ENCODE data around the gene OR4D2.

Gene OR4D2

DNA sequence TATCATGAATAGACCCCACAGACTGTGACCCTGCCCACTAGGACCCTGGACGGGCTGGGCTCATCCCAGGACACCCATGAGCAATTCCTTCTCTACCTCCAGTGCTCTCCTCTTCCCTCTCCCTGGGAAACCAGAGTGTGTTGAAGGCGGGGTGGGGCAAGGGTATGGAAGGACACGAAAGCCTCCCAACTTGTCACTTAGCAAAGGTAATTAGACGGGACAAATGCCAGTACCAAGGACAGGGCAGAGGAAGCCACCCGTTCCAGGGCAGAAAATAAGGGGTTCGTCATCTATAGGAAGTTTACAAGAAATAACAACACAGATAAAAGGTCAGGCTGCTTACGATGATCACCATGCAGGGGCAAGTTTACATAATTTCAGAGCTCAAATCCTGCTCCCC lies 20.9 kb downstream of the OR4D2 start:
- Mint-ChIP-seq H3K4me3 (no peak overlapping the region), H3K27ac (no peak overlapping the region), H3K36me3 (no peaks in the 10 kb centered on the region), H3K4me1 (peaks cover 14% of the 10 kb centered on the region), H3K9me3 (no peaks in the 10 kb centered on the region), H3K27me3 (peaks cover 50% of the 10 kb centered on the region)
- ATAC-seq: no peak

DNA sequence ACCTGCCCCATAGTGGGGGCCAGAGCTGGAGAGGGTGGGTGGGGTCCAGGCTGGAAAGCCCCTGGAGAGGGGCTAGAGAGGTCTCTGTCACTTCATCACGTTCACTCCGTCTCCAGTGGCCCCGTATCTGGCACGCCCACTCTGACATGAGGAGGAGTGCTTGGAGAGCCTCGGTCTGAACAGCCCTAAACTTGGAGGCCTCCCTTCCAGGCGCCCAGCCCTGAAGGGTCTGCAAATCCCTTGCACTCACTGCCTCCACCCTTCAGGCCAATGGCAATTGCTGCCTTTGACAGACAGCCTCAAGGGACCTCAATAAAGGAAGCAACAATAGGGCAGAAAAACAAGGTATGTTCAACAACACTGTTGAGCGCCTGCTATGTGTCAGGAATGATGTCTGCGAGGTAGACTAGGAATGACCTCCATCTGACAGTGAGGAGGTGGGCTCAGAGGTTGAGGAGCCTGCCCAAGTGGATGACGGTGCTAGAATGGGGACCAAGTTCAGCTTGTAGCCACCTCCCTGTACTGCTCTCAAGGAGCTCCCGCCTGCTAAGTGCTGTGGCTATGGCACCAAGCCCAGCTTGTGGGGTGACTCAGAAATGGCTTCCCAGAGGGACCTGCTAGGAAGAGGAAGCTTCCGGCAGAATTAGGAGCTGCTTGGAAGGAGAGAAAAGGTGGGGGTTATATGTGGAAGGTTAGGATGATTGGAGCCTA lies 22.8 kb downstream of the OR4D2 start:
- Mint-ChIP-seq H3K27me3 (peaks cover 64% of the 10 kb centered on the region), H3K36me3 (no peaks in the 10 kb centered on the region), H3K9me3 (no peaks in the 10 kb centered on the region), H3K4me3 (no peak overlapping the region), H3K4me1 (peaks cover 14% of the 10 kb centered on the region), H3K27ac (no peak overlapping the region)
- ATAC-seq: no peak

DNA sequence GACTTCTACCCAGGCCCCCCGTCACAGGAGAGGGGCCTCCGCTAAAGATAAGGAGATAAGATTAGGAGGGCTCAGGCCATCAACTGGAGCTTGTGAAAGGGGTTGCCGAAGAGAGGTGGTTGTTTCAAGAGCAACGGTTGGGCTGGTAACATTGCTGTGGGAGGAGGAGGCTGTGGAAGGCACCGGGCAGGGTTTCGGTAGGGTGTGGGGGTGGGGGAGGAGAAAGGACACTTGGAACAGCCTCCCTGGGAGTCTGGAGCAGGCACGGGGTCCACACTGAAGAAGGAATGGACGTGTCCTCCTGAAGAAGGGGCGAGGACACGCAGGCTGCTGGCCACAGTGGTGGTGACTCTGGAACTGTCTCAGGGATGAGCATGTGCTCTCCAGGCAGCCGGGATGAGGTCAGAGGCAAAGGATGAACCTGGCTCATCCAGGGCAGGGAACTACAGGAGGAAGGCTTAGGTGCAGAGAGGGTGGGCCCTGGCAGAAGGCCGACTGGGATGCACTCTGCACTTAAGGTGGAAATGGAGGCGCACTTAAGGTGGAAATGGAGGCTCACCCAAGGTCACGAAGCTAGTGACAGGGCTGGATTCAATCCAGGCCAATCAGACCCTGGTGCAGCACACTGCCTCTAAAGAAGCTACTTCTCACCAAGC lies 24.6 kb downstream of the OR4D2 start:
- no peaks in the 10 kb centered on the region for H3K36me3 Mint-ChIP-seq
- H3K27me3 Mint-ChIP-seq: peaks cover 73% of the 10 kb centered on the region
- no peak overlapping the region for H3K27ac Mint-ChIP-seq

DNA sequence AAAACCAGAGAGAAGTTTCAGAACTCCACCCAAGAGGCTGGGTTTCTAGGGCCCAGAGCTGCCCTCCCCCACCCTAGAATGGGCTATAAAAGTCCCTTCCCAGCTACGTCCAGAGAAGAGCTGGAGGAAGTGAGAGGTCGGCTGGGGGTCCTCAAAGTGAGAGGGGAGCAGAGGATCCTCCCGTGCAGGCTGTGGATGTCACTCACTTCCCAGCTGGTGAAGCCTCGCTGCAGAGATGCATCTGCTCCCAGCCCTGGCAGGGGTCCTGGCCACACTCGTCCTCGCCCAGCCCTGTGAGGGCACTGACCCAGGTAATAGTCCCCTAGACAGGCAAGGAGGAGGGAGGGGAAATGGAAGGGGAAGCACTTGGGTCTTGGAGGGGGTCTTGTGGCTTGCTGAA lies 25.8 kb downstream of the OR4D2 start, which contains the start of gene EPX:
Gene EPX, plus strand, starts transcription at position 115 of the 400 bp plus-strand sequence. Its CDS starts 121 bp downstream, at position 236.
- Mint-ChIP-seq H3K36me3 (no peaks in the 10 kb centered on the region), H3K9me3 (no peaks in the 10 kb centered on the region), H3K27me3 (peaks cover 76% of the 10 kb centered on the region), H3K27ac (no peak within 1 kb of the TSS), H3K4me3 (no peak within 1 kb of the TSS), H3K4me1 (no peaks in the 10 kb centered on the region)
- no peak for ATAC-seq

More for the DNA sequence above, 24.6 kb downstream of the OR4D2 start:
- Mint-ChIP-seq H3K4me3 (no peak overlapping the region), H3K9me3 (no peaks in the 10 kb centered on the region), H3K4me1 (peaks cover 3% of the 10 kb centered on the region)
- ATAC-seq: no peak

DNA sequence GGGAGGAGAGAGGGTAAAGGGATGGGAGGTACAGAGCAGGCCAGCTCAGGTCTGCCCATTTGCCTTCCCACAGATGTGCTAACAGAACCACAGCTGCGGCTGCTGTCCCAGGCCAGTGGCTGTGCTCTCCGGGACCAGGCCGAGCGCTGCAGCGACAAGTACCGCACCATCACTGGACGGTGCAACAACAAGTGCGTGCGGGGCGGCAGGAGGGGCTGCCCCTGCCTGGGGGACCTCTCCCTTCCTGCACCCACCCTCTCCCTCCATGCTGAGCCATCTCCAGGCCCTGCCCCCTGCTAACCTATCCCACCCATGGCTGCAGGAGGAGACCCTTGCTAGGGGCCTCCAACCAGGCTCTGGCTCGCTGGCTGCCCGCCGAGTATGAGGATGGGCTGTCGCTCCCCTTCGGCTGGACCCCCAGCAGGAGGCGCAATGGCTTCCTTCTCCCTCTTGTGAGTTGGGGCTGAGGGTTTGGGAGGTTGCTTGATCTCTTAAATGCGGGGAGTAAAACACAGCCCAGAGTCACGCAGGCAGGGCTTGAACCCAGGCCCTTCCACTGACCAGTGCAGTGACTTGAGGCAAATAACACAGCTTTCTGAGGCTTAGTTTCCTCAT lies 27.0 kb downstream of the OR4D2 start:
- Mint-ChIP-seq H3K36me3 (no peaks in the 10 kb centered on the region), H3K27me3 (peaks cover 82% of the 10 kb centered on the region), H3K4me3 (no peak overlapping the region), H3K4me1 (no peaks in the 10 kb centered on the region), H3K9me3 (no peaks in the 10 kb centered on the region), H3K27ac (no peak overlapping the region)
- no peak for ATAC-seq

DNA sequence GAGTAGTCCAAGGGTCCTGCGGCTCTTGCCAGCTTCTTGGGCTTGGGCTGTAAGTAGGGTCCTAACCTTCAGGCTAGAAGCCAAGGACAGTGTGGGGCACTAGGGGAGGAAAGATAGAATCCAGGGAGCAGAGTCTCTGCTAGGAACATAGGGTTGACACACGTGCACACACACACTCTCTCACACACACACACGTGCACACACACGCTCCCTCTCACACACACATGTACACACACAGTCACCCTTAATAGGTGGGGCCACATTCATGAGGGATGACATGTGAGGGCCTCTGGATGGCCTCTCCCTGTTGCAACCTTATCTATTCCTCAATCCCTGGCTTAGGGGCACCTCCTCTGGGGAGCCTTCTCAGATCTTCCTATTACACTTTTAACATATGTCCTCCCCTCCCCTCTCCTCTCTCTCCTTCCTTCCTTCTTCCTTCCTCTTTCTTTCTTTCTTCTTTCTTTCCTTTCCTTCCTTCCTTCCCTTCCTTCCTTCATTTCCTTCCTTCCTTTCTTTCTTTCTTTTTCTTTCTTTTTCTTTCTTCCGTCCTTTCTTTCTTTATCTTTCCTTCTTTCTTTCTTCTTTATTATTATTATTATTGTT lies 28.8 kb downstream of the OR4D2 start:
- Mint-ChIP-seq H3K4me1 (peaks cover 6% of the 10 kb centered on the region), H3K36me3 (no peaks in the 10 kb centered on the region), H3K27me3 (peaks cover 83% of the 10 kb centered on the region), H3K9me3 (no peaks in the 10 kb centered on the region), H3K4me3 (no peak overlapping the region), H3K27ac (no peak overlapping the region)
- no peak for ATAC-seq

DNA sequence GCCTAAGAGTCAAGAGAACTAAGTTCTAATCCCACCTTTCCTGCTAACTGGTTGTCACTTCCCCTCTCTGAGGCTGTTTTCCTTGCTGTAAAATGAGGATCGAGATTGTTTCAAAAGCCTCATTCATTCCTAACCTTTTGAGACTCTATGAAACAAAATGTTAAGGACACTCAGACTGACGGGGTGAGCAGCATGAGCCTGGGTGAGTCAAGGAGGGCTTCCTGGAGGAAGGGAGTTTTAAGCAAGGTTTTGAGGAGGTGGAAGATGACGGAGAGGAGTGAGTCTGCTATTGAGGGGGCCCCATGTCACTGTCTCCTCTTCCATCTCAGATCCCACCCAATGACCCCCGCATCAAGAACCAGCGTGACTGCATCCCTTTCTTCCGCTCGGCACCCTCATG lies 29.8 kb downstream of the OR4D2 start:
- no peak overlapping the region for H3K4me3 Mint-ChIP-seq

DNA sequence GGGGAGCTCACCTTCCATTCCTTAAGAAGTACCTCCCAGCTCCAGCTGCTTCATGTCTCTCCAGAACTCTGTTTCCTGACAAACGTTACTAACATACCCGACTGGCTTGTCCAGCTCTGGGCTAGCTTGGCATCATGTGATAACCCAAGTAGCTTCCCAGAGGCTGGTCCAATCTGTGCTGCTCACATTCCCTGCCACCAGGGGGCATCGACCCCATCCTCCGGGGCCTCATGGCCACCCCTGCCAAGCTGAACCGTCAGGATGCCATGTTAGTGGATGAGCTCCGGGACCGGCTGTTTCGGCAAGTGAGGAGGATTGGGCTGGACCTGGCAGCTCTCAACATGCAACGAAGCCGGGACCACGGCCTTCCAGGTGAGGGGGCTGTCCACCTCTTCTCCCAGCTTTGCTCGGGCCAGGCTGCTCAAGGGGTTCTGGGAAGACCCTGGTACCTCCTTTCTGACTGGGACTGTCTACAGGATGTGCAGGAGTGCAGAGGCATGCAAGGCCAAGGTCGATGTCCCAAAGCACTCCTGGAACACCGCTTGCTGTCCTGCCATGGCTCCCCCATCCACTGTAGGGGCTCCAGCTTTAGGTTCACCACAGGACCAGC lies 33.3 kb downstream of the OR4D2 start:
- Mint-ChIP-seq H3K27ac (no peak overlapping the region), H3K4me1 (peaks cover 6% of the 10 kb centered on the region), H3K9me3 (no peaks in the 10 kb centered on the region), H3K27me3 (peaks cover 46% of the 10 kb centered on the region), H3K4me3 (peak overlapping the region; percentile 13), H3K36me3 (peaks cover 3% of the 10 kb centered on the region)
- ATAC-seq: peak; percentile 82

More for the DNA sequence above, 29.8 kb downstream of the OR4D2 start:
- Mint-ChIP-seq H3K27me3 (peaks cover 73% of the 10 kb centered on the region), H3K36me3 (no peaks in the 10 kb centered on the region), H3K9me3 (no peaks in the 10 kb centered on the region), H3K4me1 (peaks cover 6% of the 10 kb centered on the region), H3K27ac (no peak overlapping the region)
- no peak for ATAC-seq

DNA sequence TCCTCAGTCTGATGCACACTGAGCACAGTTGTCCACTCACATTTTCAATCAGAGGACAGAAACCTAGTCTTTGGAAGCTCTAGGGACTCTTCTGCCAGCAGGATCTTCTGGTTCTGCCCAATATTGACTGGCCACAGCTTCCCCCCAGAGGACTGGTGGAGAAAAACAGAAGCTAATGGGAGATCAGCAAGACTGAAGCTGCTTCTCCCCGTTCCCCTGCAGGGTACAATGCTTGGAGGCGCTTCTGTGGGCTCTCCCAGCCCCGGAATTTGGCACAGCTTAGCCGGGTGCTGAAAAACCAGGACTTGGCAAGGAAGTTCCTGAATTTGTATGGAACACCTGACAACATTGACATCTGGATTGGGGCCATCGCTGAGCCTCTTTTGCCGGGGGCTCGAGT lies 36.1 kb downstream of the OR4D2 start:
- Mint-ChIP-seq H3K36me3 (peaks cover 18% of the 10 kb centered on the region), H3K27ac (no peak overlapping the region), H3K4me3 (no peak overlapping the region), H3K9me3 (no peaks in the 10 kb centered on the region), H3K4me1 (peaks cover 6% of the 10 kb centered on the region), H3K27me3 (peaks cover 25% of the 10 kb centered on the region)
- ATAC-seq: no peak

DNA sequence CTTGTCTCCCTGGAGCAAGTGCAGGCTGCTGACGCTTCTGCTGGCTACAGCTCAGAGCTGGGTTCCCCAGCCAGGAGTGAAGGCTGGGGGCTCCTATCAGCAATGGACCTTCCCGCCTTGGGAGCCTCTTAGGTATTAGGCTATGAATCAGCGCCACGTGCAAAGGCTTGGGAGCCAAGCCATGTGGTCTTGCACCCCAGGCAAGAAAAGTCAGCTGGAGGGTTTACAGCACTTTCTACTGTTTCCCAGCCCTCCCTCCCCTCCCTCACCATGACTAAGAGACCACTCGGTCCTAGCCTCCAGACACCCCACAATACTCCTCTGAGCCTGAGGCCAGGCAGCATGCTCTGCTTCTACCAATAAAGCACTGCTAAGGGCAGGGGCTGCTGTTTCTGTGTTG lies 38.0 kb downstream of the OR4D2 start:
- ATAC-seq: no peak
- Mint-ChIP-seq H3K4me1 (peaks cover 6% of the 10 kb centered on the region), H3K36me3 (peaks cover 34% of the 10 kb centered on the region), H3K27me3 (peaks cover 7% of the 10 kb centered on the region), H3K9me3 (no peaks in the 10 kb centered on the region), H3K4me3 (no peak overlapping the region), H3K27ac (no peak overlapping the region)

DNA sequence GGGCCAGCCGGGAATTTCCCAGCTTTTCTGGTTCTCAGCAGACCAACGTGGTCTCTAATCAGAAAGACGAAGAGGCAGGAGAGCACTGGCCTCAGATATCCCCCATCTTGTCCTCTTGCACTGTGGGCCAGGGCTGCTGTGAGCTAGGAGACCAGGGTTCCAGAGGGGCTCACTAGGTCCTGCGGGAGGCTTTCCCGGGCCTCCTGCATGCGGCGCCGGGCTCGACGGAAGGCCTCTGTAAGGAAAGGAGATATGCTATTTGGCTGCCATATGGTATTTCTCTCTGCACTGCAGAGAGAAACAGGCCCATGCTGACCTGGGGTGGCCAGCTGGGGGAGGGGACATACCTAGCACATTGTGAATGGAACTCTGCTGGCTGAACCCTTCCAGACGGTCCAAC lies 39.2 kb downstream of the OR4D2 start:
- no peak overlapping the region for H3K4me3 Mint-ChIP-seq
- H3K36me3 Mint-ChIP-seq: peaks cover 45% of the 10 kb centered on the region
- H3K27ac Mint-ChIP-seq: no peak overlapping the region
- no peaks in the 10 kb centered on the region for H3K4me1 Mint-ChIP-seq
- no peaks in the 10 kb centered on the region for H3K9me3 Mint-ChIP-seq
- no peak for ATAC-seq
- H3K27me3 Mint-ChIP-seq: no peaks in the 10 kb centered on the region

DNA sequence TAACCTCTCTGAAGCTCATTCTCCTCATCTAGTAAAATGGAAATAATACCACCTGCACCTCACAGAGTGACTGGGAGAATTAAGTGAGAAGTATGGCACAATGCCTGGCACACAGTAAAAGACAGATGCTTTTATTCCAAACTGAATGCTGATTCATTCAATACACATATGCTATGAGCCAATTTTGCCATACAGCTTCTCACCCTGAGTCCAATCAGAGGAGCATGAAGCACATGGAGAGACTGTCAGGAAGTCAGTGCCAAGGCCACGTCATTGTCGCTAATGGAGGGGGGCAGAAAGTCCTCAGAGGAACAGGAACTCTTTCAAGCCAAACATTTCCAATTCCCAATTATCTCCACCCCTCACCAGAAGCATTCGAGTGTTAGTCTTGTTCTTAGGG lies 40.7 kb downstream of the OR4D2 start:
- H3K9me3 Mint-ChIP-seq: no peaks in the 10 kb centered on the region
- no peak overlapping the region for H3K27ac Mint-ChIP-seq
- H3K36me3 Mint-ChIP-seq: peaks cover 52% of the 10 kb centered on the region
- no peak overlapping the region for H3K4me3 Mint-ChIP-seq
- no peaks in the 10 kb centered on the region for H3K27me3 Mint-ChIP-seq
- ATAC-seq: no peak
- H3K4me1 Mint-ChIP-seq: no peaks in the 10 kb centered on the region

DNA sequence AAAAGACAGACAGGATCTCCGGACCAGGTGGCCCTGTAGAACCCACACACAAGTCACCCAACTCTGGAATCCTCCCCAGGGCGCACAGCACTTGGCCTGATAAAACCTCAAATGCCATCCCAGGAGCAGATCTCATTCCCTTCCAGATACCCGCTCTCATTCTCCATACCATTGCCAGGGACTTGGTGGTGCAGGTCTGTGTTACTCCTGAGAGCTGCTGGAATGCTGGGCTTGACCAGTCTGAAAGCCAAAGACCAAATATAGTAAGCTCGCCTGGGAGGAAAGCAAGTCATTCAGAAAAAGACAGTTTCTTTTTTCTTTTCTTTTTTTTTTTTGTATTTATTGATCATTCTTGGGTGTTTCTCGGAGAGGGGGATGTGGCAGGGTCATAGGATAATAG lies 41.6 kb downstream of the OR4D2 start:
- Mint-ChIP-seq H3K36me3 (peaks cover 58% of the 10 kb centered on the region), H3K4me3 (no peak overlapping the region), H3K9me3 (no peaks in the 10 kb centered on the region), H3K4me1 (no peaks in the 10 kb centered on the region), H3K27me3 (no peaks in the 10 kb centered on the region), H3K27ac (no peak overlapping the region)
- ATAC-seq: no peak

DNA sequence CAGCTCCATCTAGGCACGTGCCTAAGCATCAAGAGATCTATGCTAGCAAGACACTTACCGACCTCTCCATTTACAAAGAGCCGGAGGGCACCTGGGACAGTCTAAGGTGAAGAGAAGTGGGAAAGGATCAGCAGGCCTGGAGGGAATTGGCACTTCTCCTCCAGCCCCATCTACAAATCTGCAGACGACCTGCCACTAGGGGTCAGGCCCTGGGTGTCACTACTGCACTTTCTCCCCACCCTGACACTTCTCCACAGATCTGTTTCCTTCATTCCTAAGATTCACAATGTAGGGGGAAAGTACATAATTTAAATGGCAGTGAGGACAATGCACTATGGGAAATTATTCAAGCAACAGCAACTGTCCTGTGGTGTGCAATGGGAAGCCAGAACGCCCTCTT lies 44.1 kb downstream of the OR4D2 start:
- Mint-ChIP-seq H3K27me3 (no peaks in the 10 kb centered on the region), H3K27ac (no peak overlapping the region), H3K4me3 (no peak overlapping the region), H3K9me3 (no peaks in the 10 kb centered on the region), H3K4me1 (no peaks in the 10 kb centered on the region), H3K36me3 (peaks cover 54% of the 10 kb centered on the region)
- ATAC-seq: no peak

DNA sequence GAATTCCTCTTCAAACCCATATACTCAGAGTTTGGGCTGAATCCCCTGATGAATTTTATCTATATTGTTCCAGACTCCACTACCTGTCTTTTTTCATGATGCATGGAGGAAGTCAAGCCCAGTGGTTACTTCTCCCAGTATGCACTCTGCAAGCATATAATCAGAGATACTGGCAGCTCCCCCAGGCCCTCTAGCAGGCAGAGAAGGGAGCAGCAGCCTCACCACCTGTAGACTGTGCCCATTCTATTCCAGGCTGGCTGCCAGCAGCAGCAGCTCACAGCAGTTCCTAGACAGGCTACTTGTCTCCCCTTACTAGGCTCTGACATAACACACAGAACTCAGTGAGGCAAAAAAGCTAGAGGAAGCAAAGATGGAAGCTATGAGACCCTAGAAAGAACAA lies 48.9 kb downstream of the OR4D2 start:
- ATAC-seq: no peak
- no peak overlapping the region for H3K4me3 Mint-ChIP-seq
- H3K36me3 Mint-ChIP-seq: peaks cover 22% of the 10 kb centered on the region
- peaks cover 13% of the 10 kb centered on the region for H3K4me1 Mint-ChIP-seq
- H3K27me3 Mint-ChIP-seq: no peaks in the 10 kb centered on the region
- H3K27ac Mint-ChIP-seq: no peak overlapping the region
- H3K9me3 Mint-ChIP-seq: no peaks in the 10 kb centered on the region

Measured in stimulated activated memory B cell treated with anti-CD40 and anti-IgM and Interleukin-4, amounts not matched to agents 10 μg/mL and 1 μg/mL and 100 μg/mL, for 72 hours (primary cell).